Cardiac fibroblast (primary cell): ENCODE results near the gene FYB1.

ENCODE experiments used
- DNase-seq, 2 donors: peaks; one replicate each; pipeline versions ENCODE4 v3.0.0 to v3.0.0-alpha.2; 2010; ENCODE audit warnings: low read depth in 2 of 2
- H3K4me3 ChIP-seq, 2 donors: replicated peaks in 1 of 2; 1 replicate in 1 of 2; 2 replicates in 1 of 2; pipeline ENCODE4 v1.5.1; 2011; ENCODE audit warnings: low read depth in 2 of 2, low read length in 2 of 2, mild to moderate bottlenecking in 2 of 2, moderate library complexity in 1 of 2
- TF ChIP-seq, protein P1 (sequence below): IDR thresholded peaks from one replicate; pipeline ENCODE4 v1.5.1; 2011; ENCODE audit warnings: low read depth, mild to moderate bottlenecking, low read length, inconsistent platforms

Gene FYB1

DNA sequence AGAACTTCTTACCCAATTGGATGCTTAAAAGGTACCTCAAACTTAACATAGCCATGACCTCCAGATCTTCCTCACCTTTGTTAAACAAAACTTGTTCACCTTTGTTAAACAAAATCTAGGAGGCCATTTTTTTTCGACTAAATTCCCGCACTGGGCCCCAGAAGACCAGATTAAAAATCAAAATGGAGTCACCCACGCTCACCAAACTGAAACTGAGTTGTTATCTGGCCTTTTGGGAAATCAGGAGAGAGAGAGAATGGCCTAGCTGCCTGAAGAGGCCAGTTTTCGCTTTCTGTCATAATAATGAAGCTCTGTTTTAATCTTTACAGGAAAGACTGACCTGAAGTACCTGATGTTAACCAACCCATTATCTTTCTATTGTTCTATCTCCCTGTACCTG is 69.4 kb downstream of the FYB1 start:
- no peak for DNase-seq
- TF ChIP-seq, protein P1, sequence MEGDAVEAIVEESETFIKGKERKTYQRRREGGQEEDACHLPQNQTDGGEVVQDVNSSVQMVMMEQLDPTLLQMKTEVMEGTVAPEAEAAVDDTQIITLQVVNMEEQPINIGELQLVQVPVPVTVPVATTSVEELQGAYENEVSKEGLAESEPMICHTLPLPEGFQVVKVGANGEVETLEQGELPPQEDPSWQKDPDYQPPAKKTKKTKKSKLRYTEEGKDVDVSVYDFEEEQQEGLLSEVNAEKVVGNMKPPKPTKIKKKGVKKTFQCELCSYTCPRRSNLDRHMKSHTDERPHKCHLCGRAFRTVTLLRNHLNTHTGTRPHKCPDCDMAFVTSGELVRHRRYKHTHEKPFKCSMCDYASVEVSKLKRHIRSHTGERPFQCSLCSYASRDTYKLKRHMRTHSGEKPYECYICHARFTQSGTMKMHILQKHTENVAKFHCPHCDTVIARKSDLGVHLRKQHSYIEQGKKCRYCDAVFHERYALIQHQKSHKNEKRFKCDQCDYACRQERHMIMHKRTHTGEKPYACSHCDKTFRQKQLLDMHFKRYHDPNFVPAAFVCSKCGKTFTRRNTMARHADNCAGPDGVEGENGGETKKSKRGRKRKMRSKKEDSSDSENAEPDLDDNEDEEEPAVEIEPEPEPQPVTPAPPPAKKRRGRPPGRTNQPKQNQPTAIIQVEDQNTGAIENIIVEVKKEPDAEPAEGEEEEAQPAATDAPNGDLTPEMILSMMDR, result no peak
- no peak overlapping the region for H3K4me3 ChIP-seq

DNA sequence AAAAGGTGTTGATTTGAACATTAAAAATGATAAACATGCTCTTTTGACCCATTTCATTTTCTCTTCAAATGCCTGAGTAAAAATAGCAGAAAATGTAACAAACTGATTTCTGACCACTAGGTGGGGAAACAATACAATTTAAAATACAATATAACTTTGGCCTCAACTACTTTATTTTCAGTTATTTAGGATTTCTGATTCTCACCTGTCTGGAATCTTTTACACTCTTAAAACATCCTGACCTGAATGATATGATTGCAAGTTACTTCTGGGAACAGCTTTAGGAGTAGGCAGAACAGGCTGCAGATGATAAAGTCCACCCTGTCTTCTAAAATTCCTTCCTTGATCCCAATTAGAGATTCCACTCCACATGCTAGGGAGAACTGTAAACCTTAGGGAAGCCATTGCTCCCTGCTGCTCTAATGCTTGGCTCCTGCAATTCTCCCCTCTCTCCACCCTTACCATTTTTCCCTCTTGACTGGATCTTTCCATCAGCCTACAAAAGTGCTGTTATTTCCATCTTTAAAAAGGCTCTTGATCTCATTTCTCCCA is 70.3 kb downstream of the FYB1 start:
- DNase-seq, result peak; percentile 29 to 46
- TF ChIP-seq, protein P1, result peak; percentile 31
- no peak overlapping the region for H3K4me3 ChIP-seq

DNA sequence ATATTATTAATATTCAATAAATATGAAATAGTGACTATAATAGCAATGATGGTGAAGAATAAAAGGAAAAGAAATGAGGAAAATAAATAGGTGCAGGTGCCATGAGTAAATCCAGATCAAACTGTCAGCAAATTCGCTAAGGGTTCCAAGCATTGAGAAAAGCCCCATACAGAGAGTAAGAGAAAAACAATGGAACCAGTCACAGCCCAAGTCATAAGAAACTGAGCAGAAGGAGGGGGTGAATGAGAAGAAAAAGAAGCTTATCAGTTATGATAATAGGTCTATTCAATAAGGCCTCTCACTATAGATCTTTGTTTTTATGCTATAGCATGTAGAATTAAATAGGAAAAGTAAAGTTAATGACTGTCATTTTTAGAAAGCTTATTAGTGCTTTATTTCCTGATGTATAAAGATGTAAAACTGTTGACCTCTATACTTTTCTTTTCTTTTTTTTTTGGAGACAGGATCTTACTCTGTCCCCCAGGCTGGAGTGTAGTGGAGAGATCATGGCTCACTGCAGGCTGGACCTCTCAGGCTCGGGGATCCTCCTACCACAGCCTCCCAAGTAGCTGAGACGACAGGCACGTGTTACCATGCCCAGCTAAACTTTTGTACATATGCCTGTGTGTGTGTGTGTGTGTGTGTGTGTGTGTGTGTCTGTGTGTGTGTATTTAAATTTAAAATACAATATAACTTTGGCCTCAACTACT is 72.4 kb downstream of the FYB1 start:
- DNase-seq, result no peak
- H3K4me3 ChIP-seq, result no peak overlapping the region
- TF ChIP-seq, protein P1, result no peak

DNA sequence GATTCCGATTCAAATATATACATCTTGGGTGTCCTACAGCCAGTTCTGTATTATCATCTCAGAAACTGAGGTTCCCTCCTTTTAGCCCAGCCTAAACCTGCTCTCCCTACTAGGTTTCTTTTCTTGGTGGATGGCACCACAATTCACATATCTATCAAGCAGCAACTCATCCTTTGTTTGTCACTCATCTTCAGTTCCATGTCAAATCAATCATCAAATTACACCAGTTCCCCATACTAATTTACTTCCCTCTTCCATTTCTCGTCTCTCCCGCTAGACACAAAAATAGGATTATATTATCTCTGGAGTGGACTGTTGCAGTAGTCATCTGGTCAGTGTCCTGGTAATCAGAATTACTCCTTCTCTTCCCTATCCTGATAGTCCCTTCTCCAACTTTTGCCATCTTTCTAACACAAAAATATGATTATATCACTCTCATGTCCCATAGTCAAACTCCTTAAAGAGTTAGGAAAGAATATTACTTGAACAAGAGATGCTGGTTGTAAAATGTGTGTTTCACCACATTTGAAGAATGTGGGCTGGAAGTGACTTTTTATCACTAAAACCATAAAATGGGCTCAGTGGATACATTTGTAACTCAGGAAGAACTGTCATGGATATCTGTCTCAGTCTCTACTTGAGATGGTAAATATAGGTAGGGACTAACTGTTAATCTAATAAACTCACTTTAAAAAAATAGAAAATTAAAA is 76.1 kb downstream of the FYB1 start:
- DNase-seq, result no peak
- no peak overlapping the region for H3K4me3 ChIP-seq
- TF ChIP-seq, protein P1, result no peak

DNA sequence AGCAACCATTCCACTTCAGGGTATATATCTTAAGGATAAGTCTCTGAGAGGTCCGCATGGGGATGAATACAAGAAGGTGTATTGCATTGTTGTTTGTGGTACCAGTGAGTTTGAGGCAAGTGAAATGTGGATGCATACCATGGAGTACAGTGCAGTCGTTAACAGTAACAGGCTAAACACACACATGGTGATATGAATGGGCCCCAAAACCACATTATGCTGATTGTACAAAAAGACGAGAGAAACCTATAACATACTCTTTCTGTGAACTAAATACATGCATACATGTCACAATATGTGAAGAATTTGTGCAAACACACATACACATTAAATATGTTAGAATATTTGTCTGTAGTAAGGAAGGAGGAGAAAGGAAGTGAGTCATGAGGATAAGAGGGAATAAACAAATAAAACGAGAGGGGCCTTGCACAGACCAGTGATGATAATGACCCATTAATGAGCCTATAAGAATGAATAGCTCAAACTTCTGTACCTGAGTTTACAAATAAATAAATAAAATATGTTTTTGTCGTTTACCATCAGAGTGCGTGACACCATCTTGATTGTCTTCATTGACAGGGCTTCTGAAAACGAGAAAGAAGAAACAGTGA is 78.7 kb downstream of the FYB1 start:
- no peak overlapping the region for H3K4me3 ChIP-seq
- TF ChIP-seq, protein P1, result no peak
- DNase-seq, result no peak

DNA sequence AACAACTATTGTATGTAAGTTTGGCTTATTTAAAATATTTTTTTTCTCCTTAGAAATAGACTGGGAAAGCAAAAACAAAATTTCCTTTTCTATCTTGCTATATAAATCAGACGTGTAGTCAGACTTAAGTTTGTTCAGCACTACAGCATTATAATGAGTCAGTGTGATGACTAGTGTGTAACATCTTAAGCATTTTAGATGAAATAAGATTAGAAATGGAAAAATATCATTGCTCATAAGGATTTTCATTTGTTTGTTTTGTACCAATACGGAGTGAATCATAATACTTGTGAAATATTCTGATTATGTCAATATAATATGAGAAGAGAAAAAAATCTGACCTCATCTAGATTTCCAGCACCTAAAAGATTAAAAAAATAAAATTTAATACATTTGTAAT is 80.5 kb downstream of the FYB1 start:
- TF ChIP-seq, protein P1, result no peak
- H3K4me3 ChIP-seq, result no peak overlapping the region
- peak; percentile 64 to 96 for DNase-seq
